Dermis blood vessel endothelial cell (primary cell): Measurements from ENCODE around the gene NETO2. TPM values are rescaled to one million over a fixed set of nuclear protein-coding genes. Genes with fewer than 3 reads are reported as not detected.
"Not testable (repeated sequence)": the region's sequence is repeated elsewhere in the genome, so short reads cannot be mapped to it uniquely, and the experiment has no call there.

Experiments
- DNase-seq: peaks from one replicate; pipeline ENCODE4 v3.0.0; 2010
- total RNA-seq: library from RNA; depleted of rRNA; stranded (reverse); fragments of >200 nt; gene quantifications from 2 replicates; pipeline ENCODE4 v1.2.3, GENCODE V29; 2014

The NETO2 gene
- 16.7 and 30.5 TPM in 2 replicates for total RNA-seq

DNA sequence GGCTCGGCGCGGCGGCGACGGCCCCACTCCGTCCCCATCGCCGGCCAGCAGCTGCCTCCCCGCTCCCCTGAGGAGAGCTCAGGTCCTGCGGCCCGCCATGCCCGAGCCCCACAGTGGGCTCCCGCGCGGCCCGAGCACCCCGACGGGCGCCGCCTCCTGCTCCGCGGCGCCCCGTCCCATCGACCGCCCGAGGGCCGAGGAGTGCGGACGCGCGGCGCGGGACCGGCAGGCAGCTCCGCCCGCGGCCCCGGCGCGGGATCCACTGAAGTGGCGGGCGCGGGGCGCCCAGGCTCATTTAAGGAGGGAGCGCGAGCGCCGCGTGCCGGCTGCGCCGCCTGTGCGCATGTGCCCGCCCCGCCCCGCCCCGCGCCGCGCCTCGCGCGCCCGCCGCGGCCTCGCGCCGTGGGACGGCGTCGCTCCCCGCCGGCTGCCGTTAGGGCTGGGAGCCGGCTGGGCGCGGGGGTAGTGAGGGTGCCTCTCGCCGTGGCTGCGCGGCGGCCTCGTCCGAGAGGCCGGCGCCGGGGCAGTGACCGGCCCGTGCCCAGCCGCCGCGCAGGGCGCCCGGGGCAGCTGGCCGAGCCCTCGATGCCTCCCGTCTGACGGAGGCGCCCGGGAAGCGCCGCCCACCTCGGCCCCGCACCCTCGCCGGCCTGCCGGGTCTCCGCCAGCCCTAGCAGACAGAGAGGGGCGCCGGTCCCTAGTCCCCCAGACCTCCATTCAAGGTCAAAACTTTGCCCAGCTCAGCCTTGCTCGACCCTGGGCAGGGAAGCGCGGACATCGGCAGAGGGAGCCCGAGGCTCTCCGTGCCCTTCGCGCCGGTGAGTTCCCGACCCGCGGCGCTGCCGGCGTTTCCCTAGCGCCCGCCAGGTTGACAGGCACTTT is at the start of gene NETO2:
NETO2 (minus strand) TSS at position 269 of the 882 bp plus-strand sequence. CDS start 333 bp downstream, outside the sequence.
- peak; percentile 77 for DNase-seq

GRCh38 chr16:47182318-47182717 is 38.6 kb upstream of the NETO2 start:
- DNase-seq = no peak

DNA sequence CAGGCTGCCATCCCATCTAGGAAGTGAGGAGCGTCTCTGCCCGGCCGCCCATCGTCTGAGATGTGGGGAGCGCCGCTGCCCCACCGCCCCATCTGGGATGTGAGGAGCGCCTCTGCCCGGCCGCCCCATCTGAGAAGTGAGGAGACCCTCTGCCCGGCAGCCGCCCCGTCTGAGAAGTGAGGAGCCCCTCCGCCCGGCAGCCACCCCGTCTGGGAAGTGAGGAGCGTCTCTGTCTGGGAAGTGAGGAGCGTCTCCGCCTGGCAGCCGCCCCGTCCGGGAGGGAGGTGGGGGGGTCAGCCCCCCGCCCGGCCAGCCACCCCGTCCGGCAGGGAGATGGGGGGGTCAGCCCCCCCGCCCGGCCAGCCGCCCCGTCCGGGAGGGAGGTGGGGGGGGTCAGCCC is 37.3 kb upstream of the NETO2 start:
- DNase-seq = not testable (repeated sequence)

DNA sequence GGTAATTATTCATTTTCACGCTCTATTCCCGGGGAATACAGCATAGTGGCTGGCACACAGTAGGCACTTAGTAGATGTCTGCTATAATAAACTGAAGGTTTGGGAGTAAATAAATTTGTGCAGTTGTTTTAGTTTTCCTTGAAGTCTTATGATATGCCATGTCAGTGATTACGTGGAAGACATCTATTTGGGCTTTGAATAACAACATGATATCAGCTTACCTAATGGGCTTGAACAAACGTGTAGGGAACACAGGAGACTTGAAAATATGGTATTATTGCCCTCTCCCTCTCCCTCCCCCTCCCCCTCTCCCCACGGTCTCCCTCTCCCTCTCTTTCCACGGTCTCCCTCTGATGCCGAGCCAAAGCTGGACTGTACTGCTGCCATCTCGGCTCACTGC is 36.3 kb upstream of the NETO2 start:
- DNase-seq = no peak

GRCh38 chr16:47175152-47175551 is 31.4 kb upstream of the NETO2 start:
- DNase-seq = no peak

DNA sequence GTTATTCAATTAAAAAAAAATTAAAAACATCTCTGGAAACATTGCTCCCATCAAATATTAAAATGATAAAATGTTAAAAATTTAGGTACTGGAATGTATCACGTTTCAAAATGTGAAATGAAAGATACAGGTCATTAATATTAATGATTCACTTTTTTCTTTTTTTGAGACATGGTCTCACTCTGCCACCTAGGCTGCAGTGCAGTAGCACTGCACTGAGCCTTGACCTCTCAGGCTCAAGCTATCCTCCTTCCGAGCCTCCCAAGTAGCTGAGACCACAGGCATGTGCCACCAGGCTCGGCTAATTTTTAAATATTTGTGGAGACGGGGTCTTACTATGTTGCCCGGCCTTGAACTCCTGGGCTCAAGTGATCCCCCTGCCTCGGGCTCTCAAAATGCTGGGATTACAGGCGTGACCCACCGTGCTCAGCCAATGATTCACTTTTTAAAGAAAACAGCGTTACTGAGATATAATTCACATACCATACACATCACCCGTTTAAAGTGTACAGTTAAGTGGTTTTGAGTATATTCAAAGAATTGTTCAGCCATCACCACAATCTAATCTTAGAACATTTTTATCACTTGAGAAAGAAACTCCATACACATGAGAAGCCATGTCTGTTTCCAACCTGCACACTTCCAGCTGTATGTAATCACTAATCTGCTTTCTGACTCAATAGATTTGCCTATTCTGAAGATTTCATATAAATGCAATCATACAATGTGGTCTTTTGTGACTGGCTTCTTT is 19.1 kb upstream of the NETO2 start:
- DNase-seq = no peak

DNA sequence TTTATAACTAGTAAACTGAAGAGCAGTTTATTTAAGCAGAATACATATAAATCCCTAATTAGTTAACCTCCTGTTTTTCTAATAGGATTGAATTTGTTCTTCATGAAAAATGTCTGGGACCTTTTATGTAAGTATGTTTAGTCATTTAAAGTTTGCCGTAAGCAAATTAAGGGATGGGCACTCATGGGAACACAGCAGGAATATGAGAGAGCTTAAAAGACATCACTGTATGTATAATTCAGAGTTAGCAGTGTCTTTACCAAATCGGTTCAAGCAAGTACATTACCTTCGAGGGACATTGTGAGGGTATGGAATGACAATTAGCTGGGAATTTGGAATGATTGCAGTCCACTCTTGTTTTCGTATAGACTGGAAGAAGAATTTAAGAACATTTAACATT is 17.7 kb upstream of the NETO2 start:
- no peak for DNase-seq

- DNase-seq = no peak
Measured at GRCh38 chr16:47160422-47160821, 16.7 kb upstream of the NETO2 start.

DNA sequence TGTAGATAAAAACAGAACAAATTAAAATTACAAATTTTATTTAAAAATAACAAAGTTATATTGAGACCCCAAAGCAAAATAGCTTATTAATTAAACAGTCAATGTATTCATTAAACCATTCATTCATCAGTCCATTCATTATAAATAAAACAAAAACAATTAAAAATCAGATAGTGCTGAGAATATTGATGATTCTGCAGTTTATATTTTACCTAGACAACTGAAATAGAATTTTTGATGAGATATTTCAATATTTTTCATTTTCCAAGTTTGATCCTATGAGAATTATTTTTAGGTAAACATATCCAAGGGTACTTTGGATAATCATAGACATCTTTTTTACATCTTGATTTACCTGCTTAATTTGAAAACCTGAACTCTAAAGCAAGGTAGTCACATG is 15.2 kb upstream of the NETO2 start:
- DNase-seq = no peak

GRCh38 chr16:47156680-47157215 is 13.0 kb upstream of the NETO2 start:
- no peak for DNase-seq

- DNase-seq = not testable (repeated sequence)
Measured at GRCh38 chr16:47152501-47152900, 8.8 kb upstream of the NETO2 start.

DNA sequence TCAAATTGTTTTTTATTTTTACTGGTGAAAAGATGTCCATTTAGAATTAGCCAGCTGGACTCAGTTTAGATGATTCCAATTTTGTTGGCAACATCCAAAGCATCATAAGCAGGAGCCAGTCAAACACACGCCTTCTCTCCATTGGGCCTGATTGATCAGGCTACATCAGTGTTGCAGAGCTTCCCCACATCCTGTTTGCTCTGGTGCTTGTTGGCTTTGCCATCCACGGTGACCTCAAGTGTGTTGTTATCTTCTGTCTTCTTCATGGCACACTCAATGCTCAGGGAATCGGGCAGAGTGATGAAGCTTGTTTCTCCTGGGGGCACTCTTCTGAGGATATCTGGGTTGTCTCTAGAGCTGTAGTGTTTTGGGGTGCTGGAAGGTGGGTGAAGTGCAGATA is 6.3 kb upstream of the NETO2 start:
- no peak for DNase-seq

DNA sequence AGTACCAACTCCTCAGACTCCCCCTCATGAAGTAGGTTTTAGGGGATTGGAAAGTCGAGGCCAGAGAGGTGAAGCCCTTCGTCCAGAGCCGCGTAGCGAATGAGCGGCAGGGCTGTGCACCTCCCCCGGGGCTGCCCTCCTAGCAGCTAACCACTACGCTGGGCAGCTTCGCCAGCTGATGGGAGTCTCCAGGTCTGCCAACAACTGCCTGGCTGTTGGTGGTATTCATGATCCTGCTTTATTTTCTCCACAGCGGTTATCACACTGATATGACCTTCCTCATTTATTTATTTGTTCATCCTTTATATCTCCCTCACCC is 773 bp upstream of the NETO2 start:
- DNase-seq = no peak

DNA sequence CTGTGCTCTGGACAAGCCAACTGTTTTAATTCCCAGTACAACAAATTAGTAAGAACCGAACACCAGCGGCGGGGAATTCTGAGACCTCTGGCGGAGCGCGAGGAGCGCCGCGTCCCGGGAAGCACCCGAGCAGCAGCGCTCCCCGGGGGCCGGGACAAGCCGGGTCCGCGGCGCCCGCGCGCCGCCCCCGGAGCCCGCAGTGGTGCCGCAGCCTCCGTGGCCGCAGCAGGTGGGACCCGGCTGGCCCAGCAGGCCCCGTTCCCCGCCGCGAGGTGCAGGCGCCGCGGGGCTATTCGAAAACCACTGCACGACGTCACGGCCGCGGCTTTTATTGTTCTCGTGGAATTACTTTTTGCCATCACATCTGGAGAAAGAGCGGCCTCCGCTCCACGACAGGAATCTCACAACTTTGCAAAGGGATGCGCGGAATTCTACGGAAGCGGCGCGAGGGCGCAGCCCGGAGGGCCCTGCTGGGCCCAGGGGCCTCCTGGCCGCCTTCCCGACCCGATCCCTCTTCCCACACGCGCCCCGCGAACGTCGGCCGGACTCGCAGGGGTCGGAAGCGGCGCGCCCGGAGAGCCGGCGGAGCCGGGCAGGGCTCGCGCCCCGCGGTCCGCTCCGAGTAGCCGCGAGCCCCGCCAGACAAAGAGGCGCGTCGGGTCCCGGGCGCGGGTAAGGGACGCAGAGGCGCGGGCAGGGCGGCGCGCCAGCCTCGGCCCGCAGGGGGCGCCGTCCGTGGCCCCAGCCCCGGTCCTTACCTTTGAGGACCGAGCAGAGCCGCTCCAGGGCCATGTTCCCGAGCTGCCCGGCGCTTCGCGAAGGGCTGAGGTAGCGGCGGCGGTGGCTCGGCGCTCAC is 696 bp downstream of the NETO2 start:
- DNase-seq = peak; percentile 84

DNA sequence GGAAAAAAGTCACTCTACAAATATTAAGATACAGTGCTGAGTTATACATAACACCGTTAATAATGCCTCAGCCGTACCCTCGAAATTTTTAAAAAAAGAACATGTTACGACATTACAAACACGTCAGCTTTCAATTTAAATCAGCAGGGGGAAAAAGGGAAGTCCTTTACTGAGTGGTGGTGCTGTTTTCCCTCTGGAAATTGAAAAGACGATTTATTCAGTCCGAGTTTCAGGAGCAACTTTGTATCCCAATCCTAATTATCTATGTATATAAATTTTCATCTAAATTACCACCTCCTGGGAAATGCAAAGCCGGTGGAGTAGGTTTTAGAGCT is 1.3 kb downstream of the NETO2 start:
- DNase-seq = peak; percentile 41

- peak; percentile 94 for DNase-seq
Measured at GRCh38 chr16:47141773-47142485, 1.8 kb downstream of the NETO2 start.

- DNase-seq = no peak
Measured at GRCh38 chr16:47140686-47141085, 3.1 kb downstream of the NETO2 start.

DNA sequence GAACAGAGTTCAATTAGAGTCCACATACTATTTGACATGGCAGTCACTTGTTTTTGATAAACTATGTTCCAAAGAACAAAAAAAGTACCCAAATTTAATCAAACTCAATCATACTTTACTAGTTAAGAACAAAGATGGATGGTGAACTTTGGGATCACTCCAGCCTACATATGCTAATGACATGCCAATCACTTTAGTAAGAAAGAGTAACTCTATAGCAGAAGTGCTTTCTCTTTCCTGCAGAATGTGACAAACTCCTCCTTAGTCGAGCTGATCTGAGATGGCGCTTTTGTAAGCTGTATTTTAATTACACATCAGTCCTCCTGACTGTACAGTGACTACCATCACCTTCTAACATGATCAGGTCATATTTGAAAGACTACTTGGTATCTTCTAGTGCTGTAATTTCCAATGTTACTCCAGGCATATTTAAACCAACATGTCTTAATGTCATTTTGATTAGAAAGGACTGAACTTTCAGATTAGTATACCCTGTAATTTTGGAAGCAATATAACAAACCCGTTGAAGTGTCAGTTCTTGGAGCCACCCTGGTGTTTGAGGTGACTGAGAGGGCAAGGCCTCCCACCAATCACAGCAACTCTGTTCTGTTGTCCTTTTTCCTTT is 4.1 kb downstream of the NETO2 start:
- no peak for DNase-seq

GRCh38 chr16:47137925-47138324 is 5.8 kb downstream of the NETO2 start:
- not testable (repeated sequence) for DNase-seq

- DNase-seq = peak; percentile 89
Measured at GRCh38 chr16:47136099-47136842, 7.5 kb downstream of the NETO2 start.

GRCh38 chr16:47134550-47134949 is 9.2 kb downstream of the NETO2 start:
- DNase-seq = no peak
